ENCODE measurements around the gene GUK1.

DNA sequence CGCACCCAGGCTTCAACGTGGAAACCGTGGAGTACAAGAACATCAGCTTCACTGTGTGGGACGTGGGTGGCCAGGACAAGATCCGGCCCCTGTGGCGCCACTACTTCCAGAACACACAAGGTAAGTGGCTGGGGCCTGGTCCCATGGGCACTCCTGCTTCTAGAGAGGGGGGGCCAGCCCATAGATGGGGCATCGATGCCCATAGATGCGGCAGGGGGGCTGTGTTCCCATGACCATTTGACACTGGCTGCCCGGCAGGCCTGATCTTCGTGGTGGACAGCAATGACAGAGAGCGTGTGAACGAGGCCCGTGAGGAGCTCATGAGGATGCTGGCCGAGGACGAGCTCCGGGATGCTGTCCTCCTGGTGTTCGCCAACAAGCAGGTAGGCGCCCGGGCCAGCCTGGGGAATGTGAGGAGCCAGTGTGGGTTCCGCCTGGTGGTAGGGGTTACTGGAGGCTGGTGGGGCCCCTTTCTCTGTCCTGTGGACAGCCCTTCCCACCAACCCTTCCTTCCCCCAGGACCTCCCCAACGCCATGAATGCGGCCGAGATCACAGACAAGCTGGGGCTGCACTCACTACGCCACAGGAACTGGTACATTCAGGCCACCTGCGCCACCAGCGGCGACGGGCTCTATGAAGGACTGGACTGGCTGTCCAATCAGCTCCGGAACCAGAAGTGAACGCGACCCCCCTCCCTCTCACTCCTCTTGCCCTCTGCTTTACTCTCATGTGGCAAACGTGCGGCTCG, 42.6 kb upstream of the GUK1 start:
- TF ChIP-seq YY1 (IDR thresholded peaks at IDR 0.05; ENCODE audit: insufficient read depth, insufficient read length): no peak
- no peak for TF ChIP-seq ZNF274 (IDR thresholded peaks at IDR 0.05; ENCODE audit: low read depth, low read length)
